Measurements from ENCODE around the gene GASK1A. TPM values are rescaled to one million over a fixed set of nuclear protein-coding genes. Genes with fewer than 3 reads are reported as not detected.
A peak's percentile ranks its signal among the peaks of the same experiment; 100 is the strongest.

Gene GASK1A
- total and polyA plus RNA-seq, 2 experiments from 2014 or later = 2.6 to 11.1 TPM

GRCh38 chr3:42983927-42984326 lies 4.8 kb downstream of the GASK1A start (continued):
- TF ChIP-seq REST (IDR thresholded peaks at IDR 0.05; ENCODE audit: unreplicated experiment) (no peak), CTCF (conservative IDR thresholded peaks at IDR 0.05; ENCODE audit: low read depth in 2 of 2) (no peak), NANOG (IDR thresholded peaks at IDR 0.05; ENCODE audit: borderline replicate concordance) (no peak), JUNB (IDR thresholded peaks at IDR 0.05; ENCODE audit: unreplicated experiment) (no peak), EZH2 (IDR thresholded peaks at IDR 0.05; ENCODE audit: low read depth, unreplicated experiment) (no peak), STAT1 (IDR thresholded peaks at IDR 0.05; ENCODE audit: unreplicated experiment) (no peak), POLR2AphosphoS5 (IDR thresholded peaks at IDR 0.05; ENCODE audit: low read depth) (no peak)

- TF ChIP-seq NANOG (IDR thresholded peaks at IDR 0.05; ENCODE audit: borderline replicate concordance) (no peak), REST (IDR thresholded peaks at IDR 0.05; ENCODE audit: unreplicated experiment) (no peak), POLR2AphosphoS5 (IDR thresholded peaks at IDR 0.05; ENCODE audit: low read depth) (no peak), EZH2 (IDR thresholded peaks at IDR 0.05; ENCODE audit: low read depth, unreplicated experiment) (no peak), ZNF114 (CRISPR knock-in tag; IDR thresholded peaks at IDR 0.05) (no peak), CREB1 (CRISPR knock-in tag; IDR thresholded peaks at IDR 0.05; ENCODE audit: low read depth) (no peak)
- peak; percentile 4; the same call in 1 of the 3 replicates for ATAC-seq
- Histone ChIP-seq H3K27me3 (ENCODE audit: insufficient read depth) (peaks cover 16% of the 10 kb centered on the region), H3K4me1 (ENCODE audit: insufficient read depth) (peaks cover 51% of the 10 kb centered on the region), H3K27ac (ENCODE audit: low read depth) (no peak overlapping the region), H3F3A (replicated peaks; ENCODE audit: low read depth) (0 out of 2 replicates have a peak, but pooled peaks cover 2% of the 10 kb centered on the region), H3K36me3 (ENCODE audit: insufficient read depth) (no peaks in the 10 kb centered on the region), H2AFZ (no peak overlapping the region), H3K9me2 (ENCODE audit: insufficient read depth) (no peaks in the 10 kb centered on the region; the same call in 1 of the 2 replicates), H3K79me2 (replicated peaks; ENCODE audit: insufficient read depth) (peaks cover 6% of the 10 kb centered on the region), H4K20me1 (replicated peaks; ENCODE audit: insufficient read depth) (no peaks in the 10 kb centered on the region), H3K4me3 (0 out of 2 replicates have a peak overlapping the region, but pooled peaks have one; percentile 13), H3K4me2 (peak overlapping the region; percentile 66)
- peaks cover 4% of the 10 kb centered on the region; the same call in 1 of the 3 replicates for H3K36me3 Mint-ChIP-seq (ENCODE audit: low read depth)
- no peaks in the 10 kb centered on the region; the same call in 2 of the 3 replicates for H3K9me3 Mint-ChIP-seq
- H3K27me3 Mint-ChIP-seq (ENCODE audit: insufficient read depth, low read depth, poor library complexity) = peaks cover 13% of the 10 kb centered on the region
- DNase-seq (ENCODE audit: low spot score) = no peak
- H3K27ac Mint-ChIP-seq = peak overlapping the region; percentile 61; the same call in 1 of the 2 replicates
- peaks cover 67% of the 10 kb centered on the region for H3K4me1 Mint-ChIP-seq
- H3K4me3 Mint-ChIP-seq = no peak overlapping the region
These were observed 5.6 kb downstream of the GASK1A start for GRCh38 chr3:42984701-42985100.

All from GM23338 (cell line).